Measurements from ENCODE around the gene PIP5K1B. TPM values are rescaled to one million over a fixed set of nuclear protein-coding genes. Genes with fewer than 3 reads are reported as not detected.

PIP5K1B gene
- total and polyA plus RNA-seq, 2 donors (not counting 3 experiments of a cell fraction or from before 2014, with no cell fraction given): 0.27 TPM; not detected in 1

- Histone ChIP-seq H3K9ac (replicated peaks; ENCODE audit: extremely low read depth, insufficient read depth, low read length) (no peak overlapping the region), H3K4me1 (ENCODE audit: control insufficient read depth, extremely low read depth, insufficient read depth, low read length) (no peaks in the 10 kb centered on the region), H3K4me2 (ENCODE audit: insufficient read depth, low read length) (no peak overlapping the region), H2AFZ (ENCODE audit: low read depth, low read length) (no peak overlapping the region), H3K79me2 (ENCODE audit: control insufficient read depth, insufficient read depth, low read length) (no peaks in the 10 kb centered on the region), H3K9me3 (replicated peaks; ENCODE audit: control insufficient read depth, insufficient read depth, low read length) (no peaks in the 10 kb centered on the region), H3K27me3 (ENCODE audit: control insufficient read depth in 2 of 2, insufficient read depth in 2 of 2, low read length in 2 of 2) (no peaks in the 10 kb centered on the region), H3K4me3 (replicated peaks in 1 of 3; ENCODE audit: insufficient read depth in 1 of 3, low read depth in 1 of 3, low read length in 3 of 3) (no peak overlapping the region), H3K27ac (ENCODE audit: insufficient read depth, low read depth, low read length) (no peak overlapping the region), H3K9me1 (replicated peaks; ENCODE audit: control insufficient read depth, extremely low read depth, insufficient read depth, low read length) (no peaks in the 10 kb centered on the region), H4K20me1 (replicated peaks; ENCODE audit: control insufficient read depth, extremely low read depth, insufficient read depth, low read length) (no peaks in the 10 kb centered on the region), H3K36me3 (ENCODE audit: control insufficient read depth in 2 of 2, extremely low read depth in 1 of 2, insufficient read depth in 2 of 2, low read length in 2 of 2) (no peaks in the 10 kb centered on the region)
- FAIRE-seq (no peak), DNase-seq (ENCODE audit: low read depth, low spot score) (no peak)
- CTCF ChIA-PET: no interaction called here
- TF ChIP-seq POLR2A (IDR thresholded peaks at IDR 0.05; ENCODE audit: low read depth, low read length) (no peak), MYC (IDR thresholded peaks at IDR 0.05; ENCODE audit: low read depth, low read length) (no peak), MAX (IDR thresholded peaks at IDR 0.05; ENCODE audit: insufficient read depth, insufficient read length) (no peak), FOS (IDR thresholded peaks at IDR 0.05; ENCODE audit: borderline replicate concordance, insufficient read depth, low read length) (no peak), EZH2 (IDR thresholded peaks at IDR 0.05; ENCODE audit: borderline replicate concordance, low read depth, low read length, severe bottlenecking) (no peak), CTCF (IDR thresholded peaks at IDR 0.05; ENCODE audit: extremely low read depth in 1 of 2, insufficient read depth in 1 of 2, low read depth in 1 of 2, low read length in 2 of 2) (no peak), GATA2 (IDR thresholded peaks at IDR 0.05; ENCODE audit: insufficient read depth, insufficient read length, low read depth, low read length) (no peak), JUN (IDR thresholded peaks at IDR 0.05; ENCODE audit: borderline replicate concordance, insufficient read depth, insufficient read length, low read depth) (no peak), POLR2AphosphoS5 (IDR thresholded peaks at IDR 0.05; ENCODE audit: insufficient read depth, low read depth, low read length) (no peak)
- dilution Hi-C loops (cut with MboI; ENCODE audit: extremely low pct_ligation_motif_present, low sequenced_read_pairs) (no loop called here), intact Hi-C loops (cut with micrococcal nuclease) (no loop called here)
- BruUV-seq (replicated peaks): no TSS peak
- POLR2A ChIA-PET: no interaction called here
These were observed 242.0 kb downstream of the PIP5K1B start for GRCh38 chr9:68947015-68947414.
